MM.1S (cell line): Measurements from ENCODE around the gene ERO1B.
"Not testable (repeated sequence)": the region's sequence is repeated elsewhere in the genome, so short reads cannot be mapped to it uniquely, and the experiment has no call there.

Experiments used
- DNase-seq: peaks from one replicate; pipeline ENCODE4 v3.0.0-alpha.2; 2015
- H2AFZ ChIP-seq: fragments of 300-600 bp; sonication (generic); 2 replicates; pipeline ENCODE4 v1.6.0; 2016; ENCODE audit warnings: antibody characterized with exemption, low read length
- H3F3A ChIP-seq: fragments of 300-600 bp; sonication (generic); 2 replicates; pipeline ENCODE4 v1.6.1; 2016; ENCODE audit warnings: mild to moderate bottlenecking, antibody characterized with exemption, low read length, moderate library complexity, mixed read lengths; ENCODE audit not compliant: insufficient read depth
- H3K27ac ChIP-seq: fragments of 300-600 bp; sonication (generic); 2 replicates; pipeline ENCODE4 v1.5.1; 2016; ENCODE audit warnings: mild to moderate bottlenecking, low read length
- H3K27me3 ChIP-seq: fragments of 300-600 bp; sonication (generic); replicated peaks from 2 replicates; pipeline ENCODE4 v1.6.0; 2016; ENCODE audit warnings: low read length; ENCODE audit not compliant: insufficient read depth
- H3K36me3 ChIP-seq: fragments of 300-600 bp; sonication (generic); replicated peaks from 2 replicates; pipeline ENCODE4 v1.6.1; 2016; ENCODE audit warnings: mild to moderate bottlenecking, low read length, mixed read lengths; ENCODE audit not compliant: insufficient read depth
- H3K4me1 ChIP-seq: fragments of 300-600 bp; sonication (generic); 2 replicates; pipeline ENCODE4 v1.6.1; 2016; ENCODE audit warnings: low read length, mixed read lengths
- H3K4me2 ChIP-seq: fragments of 300-600 bp; sonication (generic); 2 replicates; pipeline ENCODE4 v1.6.0; 2016; ENCODE audit warnings: low read depth, low read length
- H3K4me3 ChIP-seq: fragments of 300-600 bp; sonication (generic); 2 replicates; pipeline ENCODE4 v1.5.1; 2016; ENCODE audit warnings: low read length, mixed read lengths
- H3K79me2 ChIP-seq: fragments of 300-600 bp; sonication (generic); 2 replicates; pipeline ENCODE4 v1.6.1; 2016; ENCODE audit warnings: mixed run types, low read length, mixed read lengths
- H3K9ac ChIP-seq: fragments of 300-600 bp; sonication (generic); 2 replicates; pipeline ENCODE4 v1.6.1; 2016; ENCODE audit warnings: low read length, mixed read lengths
- H3K9me2 ChIP-seq: fragments of 300-600 bp; sonication (generic); replicated peaks from 2 replicates; pipeline ENCODE4 v1.6.1; 2016; ENCODE audit warnings: mild to moderate bottlenecking, low read length, mixed read lengths; ENCODE audit not compliant: insufficient read depth
- H3K9me3 ChIP-seq: fragments of 300-600 bp; sonication (generic); replicated peaks from 2 replicates; pipeline ENCODE4 v1.6.1; 2016; ENCODE audit warnings: mild to moderate bottlenecking, low read length, mixed read lengths; ENCODE audit not compliant: insufficient read depth
- H4K20me1 ChIP-seq: fragments of 300-600 bp; sonication (generic); 2 replicates; pipeline ENCODE4 v1.6.1; 2016; ENCODE audit warnings: mild to moderate bottlenecking, low read length, moderate library complexity, mixed read lengths; ENCODE audit not compliant: insufficient read depth
- EZH2 ChIP-seq: fragments of 300-600 bp; sonication (generic); optimal IDR thresholded peaks from 2 replicates; pipeline ENCODE3; 2017; ENCODE audit warnings: low read depth, mild to moderate bottlenecking, antibody characterized with exemption, low read length, mixed read lengths
- EZH2phosphoT487 ChIP-seq: fragments of 300-600 bp; sonication (generic); IDR thresholded peaks from 2 replicates; pipeline ENCODE4 v1.6.1; 2018; ENCODE audit warnings: antibody characterized with exemption, low read length
- TF ChIP-seq, protein P1 (sequence below): fragments of 300-600 bp; sonication (generic); IDR thresholded peaks from 2 replicates; pipeline ENCODE4 v1.5.1; 2016; ENCODE audit warnings: antibody characterized with exemption, low read length, mixed read lengths

The ERO1B gene, protein sequence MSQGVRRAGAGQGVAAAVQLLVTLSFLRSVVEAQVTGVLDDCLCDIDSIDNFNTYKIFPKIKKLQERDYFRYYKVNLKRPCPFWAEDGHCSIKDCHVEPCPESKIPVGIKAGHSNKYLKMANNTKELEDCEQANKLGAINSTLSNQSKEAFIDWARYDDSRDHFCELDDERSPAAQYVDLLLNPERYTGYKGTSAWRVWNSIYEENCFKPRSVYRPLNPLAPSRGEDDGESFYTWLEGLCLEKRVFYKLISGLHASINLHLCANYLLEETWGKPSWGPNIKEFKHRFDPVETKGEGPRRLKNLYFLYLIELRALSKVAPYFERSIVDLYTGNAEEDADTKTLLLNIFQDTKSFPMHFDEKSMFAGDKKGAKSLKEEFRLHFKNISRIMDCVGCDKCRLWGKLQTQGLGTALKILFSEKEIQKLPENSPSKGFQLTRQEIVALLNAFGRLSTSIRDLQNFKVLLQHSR

DNA sequence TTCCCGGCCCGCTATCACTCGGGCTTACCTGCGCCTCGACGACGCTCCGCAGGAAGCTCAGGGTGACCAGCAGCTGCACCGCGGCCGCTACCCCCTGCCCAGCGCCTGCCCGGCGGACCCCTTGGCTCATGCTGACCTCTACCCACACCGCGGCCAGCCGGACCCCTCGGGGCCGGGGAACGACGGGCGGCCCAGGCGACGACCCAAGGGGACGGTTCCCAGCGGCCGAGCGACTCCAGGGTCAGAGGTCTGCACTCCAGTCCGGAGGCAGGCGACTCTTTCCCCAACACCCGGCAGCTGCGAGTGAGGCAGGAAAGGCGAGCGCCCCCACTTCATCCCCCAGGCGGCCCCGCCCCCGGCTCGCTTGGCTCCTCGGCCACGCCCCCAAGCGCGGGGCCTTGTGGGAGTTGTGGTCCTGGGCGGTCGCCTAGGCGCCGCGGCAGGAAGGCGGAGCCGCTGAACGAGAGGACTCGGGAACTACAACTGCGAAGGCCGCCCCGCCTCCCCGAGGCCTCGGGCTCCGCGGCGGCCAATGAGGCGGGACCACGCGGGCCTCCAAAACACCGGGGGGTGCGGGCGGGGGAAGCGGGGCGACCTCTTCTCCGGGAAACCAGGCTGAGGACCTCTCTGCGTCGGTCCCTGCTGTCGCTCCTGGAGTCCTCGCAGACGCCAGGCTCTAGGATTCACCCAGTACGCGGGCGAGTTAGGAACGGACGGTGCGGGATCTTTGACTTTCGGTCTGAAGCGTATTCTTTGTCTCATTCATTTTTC is at the start of gene ERO1B:
Gene ERO1B, minus strand, starts transcription at position 305 of the 771 bp plus-strand sequence. Its CDS starts 175 bp downstream, at position 130.
- TF ChIP-seq EZH2phosphoT487 (no peak), EZH2 (no peak)
- TF ChIP-seq, protein P1, sequence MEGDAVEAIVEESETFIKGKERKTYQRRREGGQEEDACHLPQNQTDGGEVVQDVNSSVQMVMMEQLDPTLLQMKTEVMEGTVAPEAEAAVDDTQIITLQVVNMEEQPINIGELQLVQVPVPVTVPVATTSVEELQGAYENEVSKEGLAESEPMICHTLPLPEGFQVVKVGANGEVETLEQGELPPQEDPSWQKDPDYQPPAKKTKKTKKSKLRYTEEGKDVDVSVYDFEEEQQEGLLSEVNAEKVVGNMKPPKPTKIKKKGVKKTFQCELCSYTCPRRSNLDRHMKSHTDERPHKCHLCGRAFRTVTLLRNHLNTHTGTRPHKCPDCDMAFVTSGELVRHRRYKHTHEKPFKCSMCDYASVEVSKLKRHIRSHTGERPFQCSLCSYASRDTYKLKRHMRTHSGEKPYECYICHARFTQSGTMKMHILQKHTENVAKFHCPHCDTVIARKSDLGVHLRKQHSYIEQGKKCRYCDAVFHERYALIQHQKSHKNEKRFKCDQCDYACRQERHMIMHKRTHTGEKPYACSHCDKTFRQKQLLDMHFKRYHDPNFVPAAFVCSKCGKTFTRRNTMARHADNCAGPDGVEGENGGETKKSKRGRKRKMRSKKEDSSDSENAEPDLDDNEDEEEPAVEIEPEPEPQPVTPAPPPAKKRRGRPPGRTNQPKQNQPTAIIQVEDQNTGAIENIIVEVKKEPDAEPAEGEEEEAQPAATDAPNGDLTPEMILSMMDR = no peak
- Histone ChIP-seq H3F3A (peaks cover 13% of the 10 kb centered on the region; the same call in 1 of the 2 replicates), H3K27me3 (peaks cover 22% of the 10 kb centered on the region), H3K4me2 (peak within 1 kb of the TSS; percentile 83), H3K9me3 (no peaks in the 10 kb centered on the region), H3K9ac (peak within 1 kb of the TSS; percentile 58), H4K20me1 (no peaks in the 10 kb centered on the region), H2AFZ (peak within 1 kb of the TSS; percentile 99), H3K4me3 (peak within 1 kb of the TSS; percentile 90), H3K27ac (no peak within 1 kb of the TSS), H3K79me2 (no peaks in the 10 kb centered on the region), H3K9me2 (no peaks in the 10 kb centered on the region), H3K4me1 (peaks cover 12% of the 10 kb centered on the region), H3K36me3 (no peaks in the 10 kb centered on the region)
- peak; percentile 98 for DNase-seq

DNA sequence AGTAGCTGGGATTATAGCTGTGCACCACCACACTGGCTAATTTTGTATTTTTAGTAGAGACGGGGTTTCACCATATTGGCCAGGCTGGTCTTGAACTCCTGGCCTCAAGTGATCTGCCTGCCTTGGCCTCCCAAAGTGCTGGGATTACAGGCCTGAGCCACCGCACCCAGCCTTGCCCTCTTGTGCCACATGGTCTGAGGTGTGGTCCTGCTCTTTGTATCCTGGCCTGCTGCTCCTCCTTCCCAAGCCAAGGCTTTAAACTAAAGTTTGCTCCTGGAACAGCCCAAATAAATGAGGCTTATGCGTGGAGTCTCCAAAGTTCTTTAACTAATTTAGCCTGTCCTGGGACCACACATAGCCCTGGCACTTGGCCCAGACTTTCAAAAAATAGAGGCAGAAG is 49.7 kb upstream of the ERO1B start:
- not testable (repeated sequence) for H4K20me1 ChIP-seq, H3K27me3 ChIP-seq, H3K9ac ChIP-seq, H2AFZ ChIP-seq, H3K27ac ChIP-seq, H3K79me2 ChIP-seq, DNase-seq, H3K9me3 ChIP-seq, H3K4me1 ChIP-seq, H3K4me2 ChIP-seq, H3K9me2 ChIP-seq, H3F3A ChIP-seq, H3K4me3 ChIP-seq, H3K36me3 ChIP-seq

DNA sequence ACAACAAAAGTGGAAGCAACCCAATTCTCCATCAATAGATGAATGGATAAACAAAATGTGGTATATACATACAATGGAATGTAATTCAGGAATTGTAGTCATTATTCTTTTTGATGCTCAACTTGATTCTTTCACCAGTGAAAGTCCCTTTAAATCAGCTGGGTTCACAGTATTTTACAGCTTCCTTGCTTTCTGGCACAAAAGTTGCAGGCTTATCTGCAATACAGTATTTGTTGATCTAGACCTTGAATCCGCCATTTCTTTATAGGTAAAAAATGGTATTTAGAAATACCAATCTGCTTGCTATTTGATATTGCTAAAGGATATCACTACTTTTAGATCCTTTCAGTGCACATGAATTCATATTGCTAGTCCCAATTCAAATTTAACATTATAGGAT is 44.7 kb upstream of the ERO1B start:
- no peaks in the 10 kb centered on the region for H3K9me2 ChIP-seq
- no peaks in the 10 kb centered on the region for H3K4me1 ChIP-seq
- H3K4me2 ChIP-seq = no peak overlapping the region
- no peaks in the 10 kb centered on the region for H3K27me3 ChIP-seq
- H3K36me3 ChIP-seq = no peaks in the 10 kb centered on the region
- H3K27ac ChIP-seq = no peak overlapping the region
- no peaks in the 10 kb centered on the region for H3F3A ChIP-seq
- no peaks in the 10 kb centered on the region for H4K20me1 ChIP-seq
- H3K79me2 ChIP-seq = no peaks in the 10 kb centered on the region
- no peaks in the 10 kb centered on the region for H3K9me3 ChIP-seq
- TF ChIP-seq EZH2 (no peak), EZH2phosphoT487 (no peak)
- TF ChIP-seq, protein P1 = no peak
- no peak overlapping the region for H3K4me3 ChIP-seq
- DNase-seq = no peak
- H2AFZ ChIP-seq = no peak overlapping the region
- H3K9ac ChIP-seq = no peak overlapping the region
